HG02678 (cell line): ENCODE data around the gene PHF21B.
"Not testable (repeated sequence)": the region's sequence is repeated elsewhere in the genome, so short reads cannot be mapped to it uniquely, and the experiment has no call there.

ENCODE experiments used
- ATAC-seq: cut with Tn5 transposase; IDR thresholded peaks from one replicate; pipeline ENCODE4 v1.9.1; 2021; ENCODE audit warnings: mild to moderate bottlenecking, moderate library complexity; ENCODE audit not compliant: unreplicated experiment

Gene PHF21B

GRCh38 chr22:44919691-44920090 lies 90.1 kb downstream of the PHF21B start:
- ATAC-seq = no peak

- no peak for ATAC-seq
Measured at GRCh38 chr22:44918925-44919392, 90.8 kb downstream of the PHF21B start.

- ATAC-seq = no peak
Measured at GRCh38 chr22:44918166-44918924, 91.5 kb downstream of the PHF21B start.

DNA sequence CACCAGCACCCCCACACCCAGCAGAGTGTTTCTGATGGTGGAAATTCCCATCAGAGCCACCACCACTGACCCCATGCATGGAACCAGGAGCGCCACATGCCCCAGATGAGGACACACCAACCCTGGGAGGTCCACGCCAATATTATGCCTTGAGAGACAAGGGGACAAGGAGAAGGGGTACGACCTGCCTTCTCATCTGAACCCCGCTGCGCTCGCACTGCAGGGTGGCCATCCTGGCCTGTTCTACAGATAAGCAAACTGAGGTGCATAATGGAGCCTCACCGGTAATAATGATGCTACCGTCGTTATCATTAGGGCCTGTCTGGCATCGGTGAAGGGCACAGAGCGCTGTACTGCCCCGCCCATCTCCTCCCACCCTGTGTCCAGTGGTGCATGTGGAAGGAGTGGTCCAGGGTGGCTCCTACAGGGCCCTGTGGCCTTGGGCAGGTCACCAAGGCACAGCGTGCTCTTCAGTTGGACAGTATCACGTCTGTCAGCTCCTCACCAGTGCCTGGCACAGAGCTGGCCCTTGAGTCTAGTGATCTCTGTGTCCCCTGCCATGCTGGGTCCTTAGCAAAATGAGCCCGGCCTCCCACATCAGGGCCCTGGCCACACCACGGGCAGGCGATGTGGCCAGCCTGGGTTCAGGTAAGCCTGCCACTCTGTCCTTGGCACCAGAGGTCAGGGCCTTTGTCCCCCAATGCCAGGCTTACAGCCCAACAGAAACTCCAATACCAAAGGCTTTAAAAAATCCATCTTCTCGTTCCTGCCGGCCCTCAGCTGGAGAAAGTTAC lies 92.2 kb downstream of the PHF21B start:
- no peak for ATAC-seq

- ATAC-seq = no peak
Measured at GRCh38 chr22:44916281-44917231, 93.2 kb downstream of the PHF21B start.

- ATAC-seq = no peak
Measured at GRCh38 chr22:44915441-44915840, 94.4 kb downstream of the PHF21B start.

- no peak for ATAC-seq
Measured at GRCh38 chr22:44914026-44914721, 95.6 kb downstream of the PHF21B start.

DNA sequence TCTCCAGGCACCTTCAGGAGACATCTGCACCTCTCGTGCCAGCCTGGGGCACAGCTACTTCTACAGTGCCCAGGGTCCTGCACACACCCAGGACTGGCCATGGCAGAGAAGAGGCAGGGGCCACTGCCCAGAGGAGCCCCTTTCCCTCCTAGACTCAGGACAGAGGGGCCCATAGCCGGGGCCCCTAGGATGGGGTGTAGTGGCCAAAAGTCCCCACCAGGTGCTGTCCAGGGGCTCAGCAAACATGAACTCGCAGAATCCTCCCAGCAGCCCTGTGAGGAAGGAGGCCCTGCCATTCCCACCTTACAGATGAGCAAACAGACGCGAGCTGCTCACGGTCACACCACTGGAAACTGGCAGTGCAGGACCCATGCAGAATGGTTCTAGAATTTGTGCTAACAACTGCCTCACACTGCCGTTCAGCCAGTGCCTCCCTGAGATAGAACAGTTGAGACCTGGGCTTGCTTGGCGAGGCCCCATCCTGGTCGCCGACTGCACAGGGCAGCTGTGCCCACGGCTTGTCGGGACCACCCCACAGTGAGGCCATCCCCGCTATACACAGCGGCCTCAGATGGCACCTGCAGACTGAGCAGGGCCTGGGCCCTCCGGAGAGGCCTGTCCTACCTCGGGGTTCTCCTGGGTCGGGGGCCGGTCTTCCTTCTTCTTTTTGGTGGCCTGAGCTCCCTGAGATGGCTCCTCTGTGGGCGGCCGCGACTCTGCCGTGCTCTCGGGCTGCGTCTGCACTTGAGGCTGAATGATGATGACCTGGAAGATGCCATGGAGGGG lies 96.4 kb downstream of the PHF21B start:
- no peak for ATAC-seq

DNA sequence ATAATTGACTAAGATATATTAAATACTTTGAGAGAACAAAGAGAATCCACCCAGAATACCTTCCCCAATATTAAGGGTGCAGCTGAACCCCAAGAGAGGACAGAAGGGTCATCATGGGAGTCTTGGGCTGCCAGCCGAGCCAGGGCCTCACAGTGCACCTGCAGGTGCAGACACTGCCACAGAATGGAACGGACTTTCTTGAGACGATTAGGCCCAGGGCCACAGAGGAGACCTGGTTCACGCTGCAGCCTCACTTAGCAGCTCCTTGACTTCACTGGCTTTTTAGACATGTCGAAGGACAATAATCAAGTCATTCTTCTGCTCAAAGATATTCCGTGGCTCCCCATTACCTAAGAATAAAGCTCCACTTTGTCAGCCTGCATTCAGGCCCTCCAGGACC lies 100.6 kb downstream of the PHF21B start:
- ATAC-seq = no peak

- no peak for ATAC-seq
Measured at GRCh38 chr22:44907765-44908737, 101.8 kb downstream of the PHF21B start.

GRCh38 chr22:44906999-44907644 lies 102.7 kb downstream of the PHF21B start:
- ATAC-seq = no peak

DNA sequence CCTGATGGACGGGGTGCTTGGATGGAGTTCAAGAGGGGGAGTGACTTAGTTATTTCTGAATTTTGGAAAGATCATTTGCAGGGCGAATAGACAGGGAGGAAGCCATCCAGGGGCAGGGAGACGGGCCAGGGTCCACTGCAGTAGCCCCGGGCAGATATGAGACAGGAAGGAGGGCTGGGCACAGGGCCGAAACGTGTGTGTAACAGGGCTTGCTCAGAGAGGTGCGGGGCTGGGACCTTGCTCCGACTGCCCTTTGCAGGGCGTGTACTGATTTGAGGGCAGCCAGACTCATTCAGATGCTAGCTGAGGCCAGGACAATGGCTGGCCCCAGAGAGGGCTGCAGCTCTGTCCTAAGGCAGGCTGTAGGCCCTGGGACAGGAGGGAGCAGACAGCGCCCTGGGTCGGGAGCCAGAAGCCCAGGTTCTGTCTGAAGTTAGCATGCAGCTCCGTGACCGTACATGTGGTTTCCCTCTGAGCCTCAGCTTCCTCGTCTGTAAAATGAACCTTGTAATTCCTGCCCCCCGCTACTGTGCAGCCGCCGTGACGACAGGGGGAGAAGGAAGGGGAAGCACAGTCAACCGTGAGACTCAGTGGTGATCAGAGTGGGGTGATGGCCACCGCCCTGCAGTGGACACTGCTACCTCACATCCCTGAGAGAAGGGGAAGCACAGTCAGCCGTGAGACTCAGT lies 103.4 kb downstream of the PHF21B start:
- ATAC-seq = no peak

DNA sequence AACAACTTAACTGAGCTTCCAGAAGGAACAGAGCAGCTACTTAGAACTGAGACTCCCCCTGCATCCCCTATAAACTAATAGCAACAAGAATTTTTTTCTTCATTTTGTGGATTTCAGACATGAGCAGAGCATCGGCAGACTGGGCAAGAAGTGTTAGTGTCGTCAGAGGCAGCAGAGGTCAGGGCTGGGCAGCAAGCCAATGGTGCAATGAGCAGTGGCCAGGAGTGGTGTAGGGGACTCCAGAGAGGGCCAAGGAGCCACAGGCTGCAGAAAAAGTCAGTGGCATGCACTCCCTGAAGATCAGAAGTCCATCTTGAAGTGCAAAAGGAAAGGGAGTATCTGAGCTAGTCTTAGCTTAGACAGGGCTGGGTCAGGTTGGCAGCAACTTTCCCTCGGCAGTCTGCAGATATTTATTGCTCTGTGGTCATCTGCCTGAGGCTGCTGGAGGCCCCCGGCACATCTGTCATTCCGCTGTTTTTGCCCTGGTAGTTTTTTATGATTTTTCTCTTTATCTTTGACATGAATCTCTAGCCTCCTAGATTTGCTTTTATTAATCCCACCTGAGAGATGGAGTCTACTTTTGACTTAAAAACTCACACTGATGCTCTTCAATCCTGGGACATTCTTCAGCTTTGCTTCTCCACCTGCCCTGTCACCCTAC lies 105.2 kb downstream of the PHF21B start:
- not testable (repeated sequence) for ATAC-seq

GRCh38 chr22:44903164-44903563 lies 106.6 kb downstream of the PHF21B start:
- ATAC-seq = not testable (repeated sequence)

DNA sequence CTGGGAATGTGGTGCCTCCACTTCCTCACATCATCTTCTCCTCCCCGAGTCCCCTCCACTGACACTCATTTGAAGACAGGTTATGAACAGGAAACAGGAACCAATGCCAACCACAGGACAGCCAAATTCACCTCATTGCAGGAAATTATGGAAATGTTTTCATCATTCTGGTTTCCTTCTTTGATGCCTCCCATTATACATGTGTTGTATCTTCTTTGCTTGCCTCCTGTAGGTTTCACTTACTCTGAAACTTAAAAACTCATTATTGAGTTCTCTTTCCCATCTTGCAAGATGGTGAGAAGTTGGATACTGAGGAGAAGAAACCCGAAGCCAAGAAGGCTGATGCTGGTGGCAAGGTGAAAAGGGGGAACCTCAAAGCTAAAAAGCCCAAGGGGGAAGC lies 108.5 kb downstream of the PHF21B start:
- no peak for ATAC-seq

DNA sequence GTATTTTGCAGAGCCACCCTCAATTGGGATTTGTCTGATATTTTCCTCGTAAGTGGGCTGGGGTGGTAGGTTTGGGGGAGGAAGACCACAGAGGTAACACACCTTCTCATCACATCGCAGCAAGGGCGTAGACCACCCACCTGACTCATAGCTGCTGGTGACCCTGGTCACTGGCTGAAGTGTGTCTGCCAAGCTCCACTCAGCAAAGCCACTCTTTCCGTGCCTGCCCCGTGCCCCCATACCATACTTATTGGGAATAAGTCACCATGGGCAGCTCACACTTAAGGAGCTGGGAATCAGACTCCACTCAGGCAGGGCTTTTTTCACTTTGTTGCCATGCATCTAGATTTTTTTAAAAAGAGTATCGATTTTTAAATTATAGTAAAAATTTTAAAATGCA lies 111.6 kb downstream of the PHF21B start:
- no peak for ATAC-seq
